ENCODE data around the gene TSPY1.
"Not testable (repeated sequence)": the region's sequence is repeated elsewhere in the genome, so short reads cannot be mapped to it uniquely, and the experiment has no call there.

Gene TSPY1

GRCh38 chrY:9466655-9467054 is at the start of gene TSPY1:
Gene TSPY1, plus strand, starts transcription at chrY:9466955. Its CDS starts 46 bp downstream, at chrY:9467001.
- not testable (repeated sequence) for DNase-seq

GRCh38 chrY:9486967-9487366 is 20.2 kb downstream of the TSPY1 start, which contains the start of gene TSPY9:
Gene TSPY9, plus strand, starts transcription at chrY:9487267. Its CDS starts 46 bp downstream, at chrY:9487313.
- DNase-seq: not testable (repeated sequence)

DNA sequence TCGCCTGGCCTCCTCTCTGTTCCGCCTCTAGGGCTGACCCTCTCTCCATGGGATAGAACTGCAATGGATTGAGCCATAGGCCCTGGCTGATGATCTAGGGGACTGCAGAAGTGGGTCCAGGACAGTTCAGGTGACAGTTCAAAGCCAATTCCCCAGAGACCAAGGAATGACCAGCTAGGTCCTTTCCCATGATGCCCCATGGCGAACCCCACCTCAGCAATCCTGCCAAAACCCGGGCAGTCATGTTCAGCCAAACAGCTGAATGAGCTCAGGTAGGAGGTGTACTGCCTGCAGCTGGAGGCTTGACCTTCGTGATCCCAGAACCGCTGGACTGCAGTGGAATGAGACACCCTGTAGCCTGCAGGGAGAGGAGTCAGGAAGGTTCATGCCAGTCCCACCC is 37.6 kb downstream of the TSPY1 start:
- DNase-seq: not testable (repeated sequence)

- DNase-seq: not testable (repeated sequence)
Measured at GRCh38 chrY:9516287-9516686, 49.5 kb downstream of the TSPY1 start.
